ENCODE results near the gene MFAP3L. TPM values are rescaled to one million over a fixed set of nuclear protein-coding genes. Genes with fewer than 3 reads are reported as not detected.

MFAP3L gene
- total and polyA plus RNA-seq, 2 donors (not counting 3 experiments of a cell fraction or from before 2014, with no cell fraction given) = 0.22 to 0.23 TPM

GRCh38 chr4:169956091-169956843 lies 69.9 kb downstream of the MFAP3L start:
- no peak overlapping the region for H3K4me2 ChIP-seq (ENCODE audit: insufficient read depth, low read length)
- TF ChIP-seq MAX (IDR thresholded peaks at IDR 0.05; ENCODE audit: insufficient read depth, insufficient read length) (no peak), POLR2A (IDR thresholded peaks at IDR 0.05; ENCODE audit: low read depth, low read length) (no peak), CTCF (IDR thresholded peaks at IDR 0.05; ENCODE audit: extremely low read depth in 1 of 2, insufficient read depth in 1 of 2, low read depth in 1 of 2, low read length in 2 of 2) (no peak), EZH2 (IDR thresholded peaks at IDR 0.05; ENCODE audit: borderline replicate concordance, low read depth, low read length, severe bottlenecking) (no peak), FOS (IDR thresholded peaks at IDR 0.05; ENCODE audit: borderline replicate concordance, insufficient read depth, low read length) (no peak)
- H3K79me2 ChIP-seq (ENCODE audit: control insufficient read depth, insufficient read depth, low read length) = no peaks in the 10 kb centered on the region
- no peak overlapping the region for H3K9ac ChIP-seq (replicated peaks; ENCODE audit: extremely low read depth, insufficient read depth, low read length)
- intact Hi-C loops (cut with micrococcal nuclease) = no loop called here
- dilution Hi-C loops (cut with MboI; ENCODE audit: extremely low pct_ligation_motif_present, low sequenced_read_pairs) = no loop called here
- no peak overlapping the region for H3K4me3 ChIP-seq (replicated peaks in 1 of 3; ENCODE audit: insufficient read depth in 1 of 3, low read depth in 1 of 3, low read length in 3 of 3)
- H3K9me3 ChIP-seq (replicated peaks; ENCODE audit: control insufficient read depth, insufficient read depth, low read length) = no peaks in the 10 kb centered on the region
- POLR2A ChIA-PET = no interaction called here
- no TSS peak for BruUV-seq (replicated peaks)
- H3K4me1 ChIP-seq (ENCODE audit: control insufficient read depth, extremely low read depth, insufficient read depth, low read length) = no peaks in the 10 kb centered on the region
- FAIRE-seq (no peak), DNase-seq (ENCODE audit: low read depth, low spot score) (no peak)
- no peaks in the 10 kb centered on the region for H3K27me3 ChIP-seq (ENCODE audit: control insufficient read depth in 2 of 2, insufficient read depth in 2 of 2, low read length in 2 of 2)
- no peaks in the 10 kb centered on the region for H3K36me3 ChIP-seq (ENCODE audit: control insufficient read depth in 2 of 2, extremely low read depth in 1 of 2, insufficient read depth in 2 of 2, low read length in 2 of 2)
- H4K20me1 ChIP-seq (replicated peaks; ENCODE audit: control insufficient read depth, extremely low read depth, insufficient read depth, low read length) = no peaks in the 10 kb centered on the region
- no peaks in the 10 kb centered on the region for H3K9me1 ChIP-seq (replicated peaks; ENCODE audit: control insufficient read depth, extremely low read depth, insufficient read depth, low read length)
- no peak overlapping the region for H2AFZ ChIP-seq (ENCODE audit: low read depth, low read length)
- CTCF ChIA-PET = no interaction called here
- no peak overlapping the region for H3K27ac ChIP-seq (ENCODE audit: insufficient read depth, low read depth, low read length)

Measured in endothelial cell of umbilical vein (primary cell).